BJ (cell line): ENCODE data around the gene SGIP1. TPM values are rescaled to one million over a fixed set of nuclear protein-coding genes. Genes with fewer than 3 reads are reported as not detected.

Source experiments
- CTCF ChIA-PET: fragments of 350-600 bp; formaldehyde crosslinking; extraction: SDS; loops from one replicate; lab custom pipeline; 2021; ENCODE audit warnings: antibody characterized with exemption, inconsistent platforms; lab: Yijun Ruan, JAX
- POLR2A ChIA-PET: fragments of 300-600 bp; sonication (Branson Sonifier 250); formaldehyde crosslinking; extraction: SDS; loops from one replicate; lab custom pipeline; 2021; ENCODE audit warnings: antibody characterized with exemption; lab: Charles Lee
- DNase-seq: peaks from one replicate; pipeline ENCODE4 v3.0.0-alpha.2; 2011; ENCODE audit warnings: low read depth
- H3K27me3 ChIP-seq: 2 replicates; pipeline ENCODE4 v1.6.0; 2011; ENCODE audit warnings: low read length; ENCODE audit not compliant: control insufficient read depth, insufficient read depth
- H3K36me3 ChIP-seq: 2 replicates; pipeline ENCODE4 v1.5.1; 2011; ENCODE audit warnings: low read length; ENCODE audit not compliant: control insufficient read depth, insufficient read depth
- H3K4me3 ChIP-seq: 2 replicates; pipeline ENCODE4 v1.5.1; 2011; ENCODE audit warnings: low read depth, mild to moderate bottlenecking, control low read depth, low read length
- CTCF ChIP-seq: IDR thresholded peaks from 2 replicates; pipeline ENCODE4 v1.5.1; 2011; ENCODE audit warnings: low read depth, mild to moderate bottlenecking, control low read depth, inconsistent platforms, low read length, moderate library complexity; ENCODE audit not compliant: insufficient read depth
- polyA plus RNA-seq: library from polyadenylated mRNA; depleted of rRNA; stranded (reverse); fragments of >200 nt; gene quantifications from 2 replicates; pipeline ENCODE4 v1.2.3, GENCODE V29; 2011

Gene SGIP1
- polyA plus RNA-seq, 1 experiment = 49.4 TPM

DNA sequence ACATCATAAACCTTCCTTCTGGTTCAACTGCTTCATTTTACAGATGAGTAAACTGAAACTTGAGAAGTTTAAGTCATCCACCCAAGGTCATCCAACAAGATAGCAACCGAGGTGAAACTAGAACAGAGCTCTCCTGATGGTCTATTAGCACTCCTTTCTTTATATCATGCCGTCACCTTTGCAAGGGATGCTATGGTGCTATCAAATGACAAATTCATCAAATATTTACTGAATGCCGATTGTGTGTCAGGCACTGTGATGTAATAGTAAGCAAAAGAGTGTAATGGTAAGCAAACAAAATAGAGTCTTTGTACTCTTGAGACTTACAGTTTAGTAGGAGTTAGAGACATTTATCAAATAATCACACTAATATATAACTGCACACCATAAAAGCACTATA, 14.0 kb upstream of the SGIP1 start:
- H3K4me3 ChIP-seq = no peak overlapping the region
- CTCF ChIA-PET = interaction anchor here (1.0 to 2.2 kb wide), 2 partner anchors 10 to 16 kb away, joined by 3 to 5 read pairs; no protein-coding TSS in a partner anchor
- H3K27me3 ChIP-seq = no peaks in the 10 kb centered on the region
- DNase-seq = no peak
- H3K36me3 ChIP-seq = no peaks in the 10 kb centered on the region
- no peak for TF ChIP-seq CTCF
- POLR2A ChIA-PET = no interaction called here

DNA sequence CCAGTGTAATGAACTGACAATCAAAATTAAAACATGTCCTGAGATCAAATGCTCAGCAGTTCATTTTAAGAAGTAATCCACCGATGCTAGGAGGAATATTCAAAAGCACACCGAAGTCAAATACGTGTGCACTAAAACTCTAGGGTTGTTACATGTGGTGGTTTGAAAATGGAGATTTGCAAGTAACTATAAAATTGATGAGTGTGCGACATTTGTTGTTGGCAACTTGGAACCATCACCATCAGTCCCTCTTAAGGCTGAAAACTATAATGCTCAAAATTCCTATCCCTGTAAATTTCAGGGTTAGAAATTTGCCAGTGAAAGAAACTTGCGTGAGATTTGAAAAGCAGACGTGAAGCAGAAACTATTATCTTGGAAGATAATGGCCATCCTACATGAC, 13.3 kb upstream of the SGIP1 start:
- H3K4me3 ChIP-seq = no peak overlapping the region
- POLR2A ChIA-PET = no interaction called here
- DNase-seq = no peak
- H3K36me3 ChIP-seq = no peaks in the 10 kb centered on the region
- CTCF ChIA-PET = interaction anchor here (0.6 to 2.4 kb wide), 3 partner anchors 11 to 1491 kb away, joined by 5 to 7 read pairs (median 5); no protein-coding TSS in a partner anchor
- no peak for TF ChIP-seq CTCF
- H3K27me3 ChIP-seq = no peaks in the 10 kb centered on the region

DNA sequence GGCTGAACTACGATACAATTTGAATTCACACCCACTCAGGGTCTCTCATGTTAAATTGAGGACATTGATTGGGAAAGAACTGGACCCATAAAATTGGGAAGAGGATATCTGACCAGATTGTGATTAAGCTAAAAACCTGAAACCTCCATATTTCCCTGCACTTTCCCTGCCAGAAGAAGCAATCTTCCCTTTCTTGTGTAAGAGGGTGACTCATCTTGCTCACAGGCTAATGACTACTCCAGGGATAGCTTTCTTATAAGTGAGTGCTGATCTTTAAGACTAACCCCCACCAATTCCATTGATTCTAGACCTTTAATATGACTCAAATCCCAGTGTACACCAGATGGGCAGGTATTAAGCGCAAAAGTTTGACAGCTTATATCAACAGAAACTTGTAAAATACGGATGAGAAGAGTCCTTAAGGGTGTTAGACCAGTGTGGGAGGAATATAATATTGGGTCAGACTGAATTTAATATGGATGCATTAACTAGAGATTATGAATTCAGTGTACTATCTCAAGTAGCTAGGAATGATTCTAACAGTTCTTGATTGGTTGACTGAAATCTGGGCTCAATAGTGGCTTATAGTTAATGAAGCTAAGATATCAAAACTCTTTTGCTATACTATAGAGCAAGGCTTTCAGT, 12.1 kb upstream of the SGIP1 start:
- Histone ChIP-seq H3K36me3 (no peaks in the 10 kb centered on the region), H3K27me3 (no peaks in the 10 kb centered on the region), H3K4me3 (no peak overlapping the region)
- peak; percentile 59 for DNase-seq
- POLR2A ChIA-PET = no interaction called here
- TF ChIP-seq CTCF = no peak
- CTCF ChIA-PET = interaction anchor here (0.6 to 2.4 kb wide), 5 partner anchors 9 to 75 kb away, joined by 3 to 7 read pairs (median 4); no protein-coding TSS in a partner anchor

- H3K4me3 ChIP-seq = no peak overlapping the region
- TF ChIP-seq CTCF = no peak
- ChIA-PET POLR2A (no interaction called here), CTCF (interaction anchor here (0.6 kb wide), 1 partner anchor 46 kb away, joined by 3 read pairs; no protein-coding TSS in a partner anchor)
- DNase-seq = no peak
- no peaks in the 10 kb centered on the region for H3K36me3 ChIP-seq
- no peaks in the 10 kb centered on the region for H3K27me3 ChIP-seq
Observed at GRCh38 chr1:66523562-66523961, 10.4 kb upstream of the SGIP1 start.

DNA sequence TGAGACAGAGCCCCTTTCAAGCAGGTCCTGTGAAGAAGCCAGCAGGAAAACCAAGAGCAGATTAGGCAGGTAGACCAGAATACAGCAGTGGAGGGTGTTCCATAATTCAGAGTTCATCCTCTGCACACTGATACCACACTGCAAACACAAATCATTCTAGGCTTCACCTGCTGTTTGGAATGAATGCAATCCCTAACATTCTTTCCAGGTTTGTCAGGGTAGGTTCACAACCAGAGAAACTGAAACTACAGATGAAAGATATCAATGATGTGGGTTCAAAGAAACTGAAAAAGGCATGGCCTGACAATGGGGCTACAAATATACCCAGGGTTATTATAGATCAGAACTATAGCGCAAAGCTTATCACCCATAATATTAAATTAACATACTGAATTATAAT, 8.9 kb upstream of the SGIP1 start:
- no peak for TF ChIP-seq CTCF
- no peak overlapping the region for H3K4me3 ChIP-seq
- DNase-seq = no peak
- POLR2A ChIA-PET = no interaction called here
- H3K27me3 ChIP-seq = no peaks in the 10 kb centered on the region
- CTCF ChIA-PET = interaction anchor here (2.1 kb wide), 1 partner anchor 133 kb away, joined by 4 read pairs; no protein-coding TSS in a partner anchor
- H3K36me3 ChIP-seq = no peaks in the 10 kb centered on the region
